Measurements from ENCODE around the gene NLRC5.
A peak's percentile ranks its signal among the peaks of the same experiment; 100 is the strongest.
"Not testable (repeated sequence)": the region's sequence is repeated elsewhere in the genome, so short reads cannot be mapped to it uniquely, and the experiment has no call there.

NLRC5 gene

GRCh38 chr16:56961386-56961785 is 28.0 kb upstream of the NLRC5 start:
- DNase-seq: no peak

GRCh38 chr16:56961851-56962281 is 27.5 kb upstream of the NLRC5 start, which contains the start of gene CETP:
CETP (plus strand) TSS chr16:56961950; CDS start chr16:56961980, 30 bp downstream.
- no peak for DNase-seq

GRCh38 chr16:56964243-56965148 is 24.9 kb upstream of the NLRC5 start:
- DNase-seq: peak; percentile 44

- no peak for DNase-seq
Measured at GRCh38 chr16:56965149-56966092, 23.9 kb upstream of the NLRC5 start.

- DNase-seq: no peak
Measured at GRCh38 chr16:56966093-56966475, 23.3 kb upstream of the NLRC5 start.

- no peak for DNase-seq
Measured at GRCh38 chr16:56967733-56968132, 21.6 kb upstream of the NLRC5 start.

GRCh38 chr16:56969769-56970168 is 19.6 kb upstream of the NLRC5 start:
- DNase-seq: no peak

- DNase-seq: no peak
Measured at GRCh38 chr16:56970934-56971767, 18.2 kb upstream of the NLRC5 start.

GRCh38 chr16:56971768-56972043 is 17.7 kb upstream of the NLRC5 start:
- no peak for DNase-seq

GRCh38 chr16:56972403-56973293 is 16.7 kb upstream of the NLRC5 start:
- no peak for DNase-seq

GRCh38 chr16:56973294-56973689 is 16.1 kb upstream of the NLRC5 start:
- DNase-seq: no peak

GRCh38 chr16:56973899-56974298 is 15.5 kb upstream of the NLRC5 start:
- DNase-seq: not testable (repeated sequence)

- no peak for DNase-seq
Measured at GRCh38 chr16:56974549-56975300, 14.6 kb upstream of the NLRC5 start.

GRCh38 chr16:56975714-56976113 is 13.6 kb upstream of the NLRC5 start:
- no peak for DNase-seq

GRCh38 chr16:56977216-56977615 is 12.1 kb upstream of the NLRC5 start:
- DNase-seq: no peak

- no peak for DNase-seq
Measured at GRCh38 chr16:56977823-56978430, 11.4 kb upstream of the NLRC5 start.

- no peak for DNase-seq
Measured at GRCh38 chr16:56980201-56980535, 9.2 kb upstream of the NLRC5 start.

GRCh38 chr16:56980792-56981724 is 8.3 kb upstream of the NLRC5 start:
- no peak for DNase-seq

- DNase-seq: no peak
Measured at GRCh38 chr16:56981729-56982271, 7.6 kb upstream of the NLRC5 start.
